Measurements from ENCODE around the gene LAMC2. TPM values are rescaled to one million over a fixed set of nuclear protein-coding genes. Genes with fewer than 3 reads are reported as not detected.

Gene LAMC2
- total RNA-seq, 4 donors from 2014 or later, result 9.4 to 17.4 (median 15.9) TPM

GRCh38 chr1:183251959-183252450, 65.9 kb downstream of the LAMC2 start:
- Histone ChIP-seq H3K36me3 (no peaks in the 10 kb centered on the region), H3K4me1 (no peaks in the 10 kb centered on the region), H3K4me3 (no peak overlapping the region), H3K9me3 (peaks cover 0 to 10% (median 5%) of the 10 kb centered on the region in 3 donors), H3K27ac (no peak overlapping the region), H3K27me3 (peaks cover 0 to 3% (median 0%) of the 10 kb centered on the region in 4 donors)
- intact Hi-C loops (cut with DNase I), result no loop called here
- no peak for DNase-seq
- WGBS, 2 donors, result 89% methylated on average over 4 to 7 of the region's 8 CpGs
- no peak for TF ChIP-seq CTCF (IDR thresholded peaks at IDR 0.05)
- no peak for TF ChIP-seq POLR2A (IDR thresholded peaks at IDR 0.05)

GRCh38 chr1:183255073-183255472, 69.0 kb downstream of the LAMC2 start:
- TF ChIP-seq CTCF (IDR thresholded peaks at IDR 0.05), result no peak
- no peak for TF ChIP-seq POLR2A (IDR thresholded peaks at IDR 0.05)
- Histone ChIP-seq H3K4me3 (no peak overlapping the region), H3K36me3 (no peaks in the 10 kb centered on the region), H3K27ac (no peak overlapping the region), H3K9me3 (peaks cover 0 to 10% (median 5%) of the 10 kb centered on the region in 3 donors), H3K4me1 (no peaks in the 10 kb centered on the region), H3K27me3 (peaks cover 0 to 13% (median 0%) of the 10 kb centered on the region in 4 donors)
- intact Hi-C loops (cut with DNase I), result no loop called here
- DNase-seq, result no peak
- WGBS, 2 donors, result 75% methylated on average over 1 of the region's 1 CpG

- DNase-seq, result no peak
- Histone ChIP-seq H3K27ac (no peak overlapping the region), H3K36me3 (no peaks in the 10 kb centered on the region), H3K4me3 (no peak overlapping the region), H3K4me1 (no peaks in the 10 kb centered on the region), H3K9me3 (peaks cover 0 to 4% (median 4%) of the 10 kb centered on the region in 3 donors), H3K27me3 (peaks cover 0 to 10% (median 0%) of the 10 kb centered on the region in 4 donors)
- intact Hi-C loops (cut with DNase I), result no loop called here
- WGBS, 2 donors, result 78 to 85% methylated on average over 5 of the region's 5 CpGs
- TF ChIP-seq CTCF (IDR thresholded peaks at IDR 0.05) (no peak), POLR2A (IDR thresholded peaks at IDR 0.05) (no peak)
These were observed 73.9 kb downstream of the LAMC2 start for GRCh38 chr1:183259924-183260323.

GRCh38 chr1:183262628-183263200, 76.7 kb downstream of the LAMC2 start:
- intact Hi-C loops (cut with DNase I), result no loop called here
- Histone ChIP-seq H3K9me3 (no peaks in the 10 kb centered on the region), H3K4me3 (no peak overlapping the region), H3K4me1 (peaks cover 0 to 4% (median 0%) of the 10 kb centered on the region in 3 donors), H3K27me3 (peaks cover 0 to 10% (median 0%) of the 10 kb centered on the region in 4 donors), H3K36me3 (no peaks in the 10 kb centered on the region), H3K27ac (no peak overlapping the region)
- WGBS, 2 donors, result 49 to 77% methylated on average over 5 of the region's 5 CpGs
- TF ChIP-seq POLR2A (IDR thresholded peaks at IDR 0.05) (no peak), CTCF (IDR thresholded peaks at IDR 0.05) (no peak)
- DNase-seq, result no peak

GRCh38 chr1:183263886-183264602, 78.0 kb downstream of the LAMC2 start:
- Histone ChIP-seq H3K36me3 (no peaks in the 10 kb centered on the region), H3K4me1 (peaks cover 0 to 9% (median 0%) of the 10 kb centered on the region in 3 donors), H3K4me3 (no peak overlapping the region), H3K27me3 (peaks cover 0 to 6% (median 0%) of the 10 kb centered on the region in 4 donors), H3K27ac (no peak overlapping the region), H3K9me3 (no peaks in the 10 kb centered on the region)
- TF ChIP-seq POLR2A (IDR thresholded peaks at IDR 0.05) (no peak), CTCF (IDR thresholded peaks at IDR 0.05) (no peak)
- DNase-seq, result no peak
- intact Hi-C loops (cut with DNase I), result no loop called here
- 71 to 72% methylated on average over 6 of the region's 6 CpGs for WGBS, 2 donors

Measured in esophagus squamous epithelium (tissue), 5 donors.